Karpas-422 (cell line): ENCODE measurements around the gene ADAMTS18. TPM values are rescaled to one million over a fixed set of nuclear protein-coding genes. Genes with fewer than 3 reads are reported as not detected.

Source experiments
- DNase-seq: peaks from one replicate; pipeline ENCODE4 v3.0.0-alpha.2; 2015
- H2AFZ ChIP-seq: fragments of 200-600 bp; sonication (generic); 2 replicates; pipeline ENCODE4 v1.6.1; 2014; ENCODE audit warnings: antibody characterized with exemption, low read length, mixed read lengths
- H3K27ac ChIP-seq: fragments of 200-600 bp; sonication (generic); 2 replicates; pipeline ENCODE4 v1.5.1; 2014; ENCODE audit warnings: mild to moderate bottlenecking, low read length, moderate library complexity
- H3K27me3 ChIP-seq: fragments of 200-600 bp; sonication (generic); 2 replicates; pipeline ENCODE4 v1.6.1; 2014; ENCODE audit warnings: low read length, mixed read lengths
- H3K36me3 ChIP-seq: fragments of 200-600 bp; sonication (generic); 2 replicates; pipeline ENCODE4 v1.6.1; 2014; ENCODE audit warnings: low read length, mixed read lengths; ENCODE audit not compliant: insufficient read depth
- H3K4me1 ChIP-seq: fragments of 200-600 bp; sonication (generic); 2 replicates; pipeline ENCODE4 v1.6.1; 2014; ENCODE audit warnings: mild to moderate bottlenecking, low read length, mixed read lengths
- H3K4me2 ChIP-seq: fragments of 200-600 bp; sonication (generic); 2 replicates; pipeline ENCODE4 v1.6.1; 2014; ENCODE audit warnings: low read length, low read depth, mild to moderate bottlenecking; ENCODE audit not compliant: poor library complexity, severe bottlenecking
- H3K4me3 ChIP-seq: fragments of 200-600 bp; sonication (generic); 2 replicates; pipeline ENCODE4 v1.5.1; 2014; ENCODE audit warnings: mild to moderate bottlenecking, antibody characterized with exemption, low read length, mixed read lengths
- H3K79me2 ChIP-seq: fragments of 200-600 bp; sonication (generic); 2 replicates; pipeline ENCODE4 v1.6.1; 2014; ENCODE audit warnings: mild to moderate bottlenecking, low read length, mixed read lengths
- H3K9ac ChIP-seq: fragments of 200-600 bp; sonication (generic); 2 replicates; pipeline ENCODE4 v1.6.0; 2014; ENCODE audit warnings: low read length
- H3K9me2 ChIP-seq: fragments of 200-600 bp; sonication (generic), shearing (Covaris generic); replicated peaks from 2 replicates; pipeline ENCODE4 v1.6.0; 2014; ENCODE audit warnings: mild to moderate bottlenecking, low read length, moderate library complexity; ENCODE audit not compliant: insufficient read depth
- H3K9me3 ChIP-seq: fragments of 300-700, 200-600 bp; sonication (generic); 2 replicates; pipeline ENCODE4 v1.6.1; 2014; ENCODE audit warnings: low read length, mixed read lengths
- H4K20me1 ChIP-seq: fragments of 200-600 bp; sonication (generic); 2 replicates; pipeline ENCODE4 v1.6.1; 2014; ENCODE audit warnings: mild to moderate bottlenecking, antibody characterized with exemption, low read length, low read depth; ENCODE audit not compliant: insufficient read depth
- total RNA-seq: library from RNA; depleted of rRNA; stranded (reverse); fragments of >200 nt; shearing (Covaris generic); gene quantifications from 2 replicates; pipeline ENCODE4 v1.2.3, GENCODE V29; 2014; ENCODE audit warnings: low replicate concordance

Gene ADAMTS18
- total RNA-seq, 1 experiment from 2014 or later = not detected

- no peak overlapping the region for H3K4me2 ChIP-seq
- H3K27ac ChIP-seq = no peak overlapping the region
Measured at GRCh38 chr16:77432264-77432663, 2.6 kb downstream of the ADAMTS18 start.

GRCh38 chr16:77430787-77431585, 3.8 kb downstream of the ADAMTS18 start:
- no peak overlapping the region for H3K4me2 ChIP-seq
- no peak for DNase-seq
- H3K27me3 ChIP-seq = no peaks in the 10 kb centered on the region
- no peaks in the 10 kb centered on the region for H3K79me2 ChIP-seq
- no peak overlapping the region for H3K9ac ChIP-seq
- no peaks in the 10 kb centered on the region for H3K9me2 ChIP-seq
- H2AFZ ChIP-seq = no peak overlapping the region
- H3K9me3 ChIP-seq = no peaks in the 10 kb centered on the region
- no peaks in the 10 kb centered on the region for H4K20me1 ChIP-seq
- no peaks in the 10 kb centered on the region for H3K4me1 ChIP-seq
- H3K36me3 ChIP-seq = no peaks in the 10 kb centered on the region
- H3K4me3 ChIP-seq = no peak overlapping the region
- H3K27ac ChIP-seq = no peak overlapping the region

More at GRCh38 chr16:77432264-77432663, 2.6 kb downstream of the ADAMTS18 start:
- no peak for DNase-seq
- Histone ChIP-seq H3K36me3 (no peaks in the 10 kb centered on the region), H3K79me2 (no peaks in the 10 kb centered on the region), H3K9me3 (no peaks in the 10 kb centered on the region), H3K27me3 (no peaks in the 10 kb centered on the region), H2AFZ (no peak overlapping the region), H3K9me2 (no peaks in the 10 kb centered on the region), H3K4me1 (no peaks in the 10 kb centered on the region), H3K4me3 (no peak overlapping the region), H4K20me1 (no peaks in the 10 kb centered on the region), H3K9ac (no peak overlapping the region)

GRCh38 chr16:77430360-77430759, 4.5 kb downstream of the ADAMTS18 start:
- no peak overlapping the region for H3K27ac ChIP-seq
- H3K36me3 ChIP-seq = no peaks in the 10 kb centered on the region
- no peak for DNase-seq
- H3K79me2 ChIP-seq = no peaks in the 10 kb centered on the region
- no peak overlapping the region for H3K9ac ChIP-seq
- H3K4me2 ChIP-seq = no peak overlapping the region
- H3K9me2 ChIP-seq = no peaks in the 10 kb centered on the region
- H3K9me3 ChIP-seq = no peaks in the 10 kb centered on the region
- H3K27me3 ChIP-seq = no peaks in the 10 kb centered on the region
- H3K4me3 ChIP-seq = no peak overlapping the region
- no peaks in the 10 kb centered on the region for H3K4me1 ChIP-seq
- H2AFZ ChIP-seq = no peak overlapping the region
- H4K20me1 ChIP-seq = no peaks in the 10 kb centered on the region

- no peak for DNase-seq
- no peak overlapping the region for H3K4me3 ChIP-seq
- H4K20me1 ChIP-seq = no peaks in the 10 kb centered on the region
- H3K79me2 ChIP-seq = no peaks in the 10 kb centered on the region
- no peaks in the 10 kb centered on the region for H3K27me3 ChIP-seq
- no peak overlapping the region for H3K4me2 ChIP-seq
- H2AFZ ChIP-seq = no peak overlapping the region
- H3K9me3 ChIP-seq = no peaks in the 10 kb centered on the region
- no peak overlapping the region for H3K9ac ChIP-seq
- no peaks in the 10 kb centered on the region for H3K9me2 ChIP-seq
- H3K27ac ChIP-seq = no peak overlapping the region
- H3K4me1 ChIP-seq = no peaks in the 10 kb centered on the region
- H3K36me3 ChIP-seq = no peaks in the 10 kb centered on the region
Measured at GRCh38 chr16:77424871-77425604, 9.8 kb downstream of the ADAMTS18 start.

GRCh38 chr16:77422196-77422784, 12.5 kb downstream of the ADAMTS18 start:
- Histone ChIP-seq H3K27me3 (no peaks in the 10 kb centered on the region), H2AFZ (no peak overlapping the region), H3K9me2 (no peaks in the 10 kb centered on the region), H3K9me3 (no peaks in the 10 kb centered on the region), H3K27ac (no peak overlapping the region), H3K36me3 (no peaks in the 10 kb centered on the region), H3K9ac (no peak overlapping the region), H3K4me2 (no peak overlapping the region), H3K4me3 (no peak overlapping the region), H3K79me2 (no peaks in the 10 kb centered on the region), H4K20me1 (no peaks in the 10 kb centered on the region), H3K4me1 (no peaks in the 10 kb centered on the region)
- no peak for DNase-seq

- H3K79me2 ChIP-seq = no peaks in the 10 kb centered on the region
- no peaks in the 10 kb centered on the region for H3K4me1 ChIP-seq
- H2AFZ ChIP-seq = no peak overlapping the region
- H4K20me1 ChIP-seq = no peaks in the 10 kb centered on the region
- H3K27me3 ChIP-seq = no peaks in the 10 kb centered on the region
- no peak overlapping the region for H3K4me3 ChIP-seq
- H3K9ac ChIP-seq = no peak overlapping the region
- H3K27ac ChIP-seq = no peak overlapping the region
- H3K4me2 ChIP-seq = no peak overlapping the region
- no peaks in the 10 kb centered on the region for H3K36me3 ChIP-seq
- no peaks in the 10 kb centered on the region for H3K9me2 ChIP-seq
- H3K9me3 ChIP-seq = no peaks in the 10 kb centered on the region
- DNase-seq = no peak
Measured at GRCh38 chr16:77416939-77417480, 17.8 kb downstream of the ADAMTS18 start.

GRCh38 chr16:77414752-77415231, 20.0 kb downstream of the ADAMTS18 start:
- DNase-seq = no peak
- H3K9me3 ChIP-seq = no peaks in the 10 kb centered on the region
- H3K79me2 ChIP-seq = no peaks in the 10 kb centered on the region
- no peaks in the 10 kb centered on the region for H3K36me3 ChIP-seq
- H3K4me2 ChIP-seq = no peak overlapping the region
- H3K4me3 ChIP-seq = no peak overlapping the region
- no peaks in the 10 kb centered on the region for H3K4me1 ChIP-seq
- H4K20me1 ChIP-seq = no peaks in the 10 kb centered on the region
- no peaks in the 10 kb centered on the region for H3K27me3 ChIP-seq
- no peaks in the 10 kb centered on the region for H3K9me2 ChIP-seq
- no peak overlapping the region for H3K9ac ChIP-seq
- H3K27ac ChIP-seq = no peak overlapping the region
- no peak overlapping the region for H2AFZ ChIP-seq

GRCh38 chr16:77410449-77410848, 24.4 kb downstream of the ADAMTS18 start:
- Histone ChIP-seq H3K36me3 (no peaks in the 10 kb centered on the region), H3K9me3 (no peaks in the 10 kb centered on the region), H3K4me2 (no peak overlapping the region), H3K9ac (no peak overlapping the region), H3K79me2 (no peaks in the 10 kb centered on the region), H2AFZ (no peak overlapping the region), H3K9me2 (no peaks in the 10 kb centered on the region), H3K27me3 (no peaks in the 10 kb centered on the region), H3K27ac (no peak overlapping the region), H3K4me3 (no peak overlapping the region), H3K4me1 (no peaks in the 10 kb centered on the region), H4K20me1 (no peaks in the 10 kb centered on the region)
- DNase-seq = no peak
